DOHH2 (cell line): ENCODE measurements around the gene MS4A2.

Source experiments
- H3F3A ChIP-seq: fragments of 200-600 bp; sonication (generic), shearing (Covaris generic); 2 replicates; pipeline ENCODE4 v1.6.0; 2016; ENCODE audit warnings: antibody characterized with exemption, mild to moderate bottlenecking; ENCODE audit not compliant: control insufficient read depth, insufficient read depth
- H3K27ac ChIP-seq: fragments of 200-600 bp; sonication (generic); 2 replicates; pipeline ENCODE4 v1.5.1; 2014; ENCODE audit warnings: low read depth, mild to moderate bottlenecking, low read length, moderate library complexity
- H3K27me3 ChIP-seq: fragments of 200-600 bp; sonication (generic); 2 replicates; pipeline ENCODE4 v1.6.1; 2014; ENCODE audit warnings: mild to moderate bottlenecking, low read length, mixed read lengths; ENCODE audit not compliant: control insufficient read depth
- H3K36me3 ChIP-seq: fragments of 200-600 bp; sonication (generic); 2 replicates; pipeline ENCODE4 v1.6.1; 2014; ENCODE audit warnings: mild to moderate bottlenecking, low read length, moderate library complexity, mixed read lengths; ENCODE audit not compliant: control insufficient read depth
- H3K4me1 ChIP-seq: fragments of 200-600 bp; sonication (generic); 2 replicates; pipeline ENCODE4 v1.6.1; 2014; ENCODE audit warnings: mild to moderate bottlenecking, low read length, mixed read lengths; ENCODE audit not compliant: control insufficient read depth
- H3K4me2 ChIP-seq: fragments of 200-600 bp; sonication (generic); 2 replicates; pipeline ENCODE4 v1.6.0; 2014; ENCODE audit warnings: mild to moderate bottlenecking, low read length, moderate library complexity
- H3K4me3 ChIP-seq: fragments of 200-600 bp; sonication (generic); 2 replicates; pipeline ENCODE4 v1.5.1; 2014; ENCODE audit warnings: mild to moderate bottlenecking, low read length, mixed read lengths
- H3K79me2 ChIP-seq: fragments of 200-600 bp; sonication (generic); 2 replicates; pipeline ENCODE4 v1.6.1; 2014; ENCODE audit warnings: mild to moderate bottlenecking, low read length, mixed read lengths; ENCODE audit not compliant: control insufficient read depth
- H3K9me2 ChIP-seq: fragments of 200-600 bp; sonication (generic); replicated peaks from 2 replicates; pipeline ENCODE4 v1.6.1; 2014; ENCODE audit warnings: mild to moderate bottlenecking, low read length, mixed read lengths; ENCODE audit not compliant: control insufficient read depth
- H3K9me3 ChIP-seq: fragments of 200-600 bp; sonication (generic); 2 replicates; pipeline ENCODE4 v1.6.1; 2014; ENCODE audit warnings: antibody characterized with exemption, low read length, mixed read lengths; ENCODE audit not compliant: control insufficient read depth, insufficient read depth
- H4K20me1 ChIP-seq: fragments of 200-600 bp; sonication (generic); 2 replicates; pipeline ENCODE4 v1.6.0; 2014; ENCODE audit warnings: low read depth, mild to moderate bottlenecking, antibody characterized with exemption, low read length, moderate library complexity; ENCODE audit not compliant: control insufficient read depth, insufficient read depth
- EZH2phosphoT487 ChIP-seq: fragments of 200-600 bp; sonication (generic); IDR thresholded peaks from 2 replicates; pipeline ENCODE4 v1.6.1; 2017; ENCODE audit warnings: borderline replicate concordance, mild to moderate bottlenecking, antibody characterized with exemption, low read length, moderate library complexity, mixed read lengths
- TF ChIP-seq, protein P1 (sequence below): fragments of 200-600 bp; sonication (generic); IDR thresholded peaks from one replicate; pipeline ENCODE4 v1.5.1; 2014; ENCODE audit warnings: antibody characterized with exemption, mild to moderate bottlenecking, low read depth, low read length; ENCODE audit not compliant: poor library complexity, severe bottlenecking

MS4A2 gene

DNA sequence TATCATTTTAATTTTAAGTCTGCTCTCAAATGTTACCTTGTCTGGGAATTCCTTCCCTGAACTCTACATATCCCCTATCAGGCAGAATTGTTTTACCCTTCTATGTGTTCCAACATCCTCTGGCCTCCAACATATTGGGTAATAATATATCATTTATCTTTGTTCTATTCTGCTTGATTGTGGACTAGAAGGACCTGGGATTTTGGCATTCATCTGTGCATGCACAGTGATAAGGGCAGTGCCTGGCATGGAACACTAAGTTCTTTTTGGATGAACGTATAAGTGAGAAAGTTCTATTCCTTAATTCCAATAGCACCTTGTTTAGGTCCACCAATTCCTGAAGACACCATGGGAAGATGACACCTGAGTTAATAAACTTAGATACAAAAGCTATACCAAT is 1.2 kb upstream of the MS4A2 start:
- H3K36me3 ChIP-seq = no peaks in the 10 kb centered on the region
- no peaks in the 10 kb centered on the region for H3K79me2 ChIP-seq
- no peaks in the 10 kb centered on the region for H3F3A ChIP-seq
- no peaks in the 10 kb centered on the region for H3K9me3 ChIP-seq
- H3K4me3 ChIP-seq = no peak overlapping the region
- H4K20me1 ChIP-seq = no peaks in the 10 kb centered on the region
- no peak overlapping the region for H3K27ac ChIP-seq
- H3K9me2 ChIP-seq = no peaks in the 10 kb centered on the region
- no peaks in the 10 kb centered on the region for H3K27me3 ChIP-seq
- H3K4me2 ChIP-seq = no peak overlapping the region
- TF ChIP-seq, protein P1, sequence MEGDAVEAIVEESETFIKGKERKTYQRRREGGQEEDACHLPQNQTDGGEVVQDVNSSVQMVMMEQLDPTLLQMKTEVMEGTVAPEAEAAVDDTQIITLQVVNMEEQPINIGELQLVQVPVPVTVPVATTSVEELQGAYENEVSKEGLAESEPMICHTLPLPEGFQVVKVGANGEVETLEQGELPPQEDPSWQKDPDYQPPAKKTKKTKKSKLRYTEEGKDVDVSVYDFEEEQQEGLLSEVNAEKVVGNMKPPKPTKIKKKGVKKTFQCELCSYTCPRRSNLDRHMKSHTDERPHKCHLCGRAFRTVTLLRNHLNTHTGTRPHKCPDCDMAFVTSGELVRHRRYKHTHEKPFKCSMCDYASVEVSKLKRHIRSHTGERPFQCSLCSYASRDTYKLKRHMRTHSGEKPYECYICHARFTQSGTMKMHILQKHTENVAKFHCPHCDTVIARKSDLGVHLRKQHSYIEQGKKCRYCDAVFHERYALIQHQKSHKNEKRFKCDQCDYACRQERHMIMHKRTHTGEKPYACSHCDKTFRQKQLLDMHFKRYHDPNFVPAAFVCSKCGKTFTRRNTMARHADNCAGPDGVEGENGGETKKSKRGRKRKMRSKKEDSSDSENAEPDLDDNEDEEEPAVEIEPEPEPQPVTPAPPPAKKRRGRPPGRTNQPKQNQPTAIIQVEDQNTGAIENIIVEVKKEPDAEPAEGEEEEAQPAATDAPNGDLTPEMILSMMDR = no peak
- TF ChIP-seq EZH2phosphoT487 = no peak
- H3K4me1 ChIP-seq = no peaks in the 10 kb centered on the region

DNA sequence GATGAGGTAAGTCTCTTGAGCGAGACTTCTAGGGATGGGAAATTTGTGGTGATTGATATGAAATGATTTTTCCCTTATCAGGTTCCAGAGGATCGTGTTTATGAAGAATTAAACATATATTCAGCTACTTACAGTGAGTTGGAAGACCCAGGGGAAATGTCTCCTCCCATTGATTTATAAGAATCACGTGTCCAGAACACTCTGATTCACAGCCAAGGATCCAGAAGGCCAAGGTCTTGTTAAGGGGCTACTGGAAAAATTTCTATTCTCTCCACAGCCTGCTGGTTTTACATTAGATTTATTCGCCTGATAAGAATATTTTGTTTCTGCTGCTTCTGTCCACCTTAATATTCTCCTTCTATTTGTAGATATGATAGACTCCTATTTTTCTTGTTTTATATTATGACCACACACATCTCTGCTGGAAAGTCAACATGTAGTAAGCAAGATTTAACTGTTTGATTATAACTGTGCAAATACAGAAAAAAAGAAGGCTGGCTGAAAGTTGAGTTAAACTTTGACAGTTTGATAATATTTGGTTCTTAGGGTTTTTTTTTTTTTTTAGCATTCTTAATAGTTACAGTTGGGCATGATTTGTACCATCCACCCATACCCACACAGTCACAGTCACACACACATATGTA is 7.1 kb downstream of the MS4A2 start:
- no peak overlapping the region for H3K4me3 ChIP-seq
- H3F3A ChIP-seq = no peaks in the 10 kb centered on the region
- no peak overlapping the region for H3K4me2 ChIP-seq
- no peaks in the 10 kb centered on the region for H3K36me3 ChIP-seq
- H3K27me3 ChIP-seq = no peaks in the 10 kb centered on the region
- no peaks in the 10 kb centered on the region for H3K79me2 ChIP-seq
- H4K20me1 ChIP-seq = no peaks in the 10 kb centered on the region
- peaks cover 8% of the 10 kb centered on the region for H3K4me1 ChIP-seq
- TF ChIP-seq, protein P1 = no peak
- TF ChIP-seq EZH2phosphoT487 = no peak
- H3K9me2 ChIP-seq = no peaks in the 10 kb centered on the region
- no peaks in the 10 kb centered on the region for H3K9me3 ChIP-seq
- no peak overlapping the region for H3K27ac ChIP-seq

DNA sequence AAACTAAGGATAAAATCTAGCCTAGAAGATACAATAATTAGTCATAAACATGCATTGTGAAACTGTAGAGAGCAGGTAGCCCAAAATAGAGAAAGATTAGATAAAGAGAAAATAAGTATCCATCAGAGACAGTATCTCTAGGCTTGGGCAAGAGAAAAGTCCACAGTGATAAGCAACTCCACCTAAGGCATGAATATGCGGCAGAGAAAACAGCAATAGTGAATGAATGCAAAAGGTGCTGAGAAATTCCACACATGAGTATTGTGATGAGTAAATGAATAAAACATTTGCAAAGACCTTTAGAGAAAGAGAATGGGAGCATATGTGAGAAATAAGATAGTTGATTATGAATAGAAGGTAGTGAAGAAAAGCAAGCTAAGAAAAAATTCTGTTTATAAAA is 8.7 kb downstream of the MS4A2 start:
- no peaks in the 10 kb centered on the region for H3K9me3 ChIP-seq
- H3K9me2 ChIP-seq = no peaks in the 10 kb centered on the region
- no peak overlapping the region for H3K27ac ChIP-seq
- H3K27me3 ChIP-seq = no peaks in the 10 kb centered on the region
- no peak overlapping the region for H3K4me2 ChIP-seq
- no peak overlapping the region for H3K4me3 ChIP-seq
- H3F3A ChIP-seq = no peaks in the 10 kb centered on the region
- peaks cover 8% of the 10 kb centered on the region for H3K4me1 ChIP-seq
- no peaks in the 10 kb centered on the region for H3K36me3 ChIP-seq
- H4K20me1 ChIP-seq = no peaks in the 10 kb centered on the region
- H3K79me2 ChIP-seq = no peaks in the 10 kb centered on the region
- TF ChIP-seq, protein P1 = no peak
- no peak for TF ChIP-seq EZH2phosphoT487
